Smooth muscle cell (in vitro differentiated cells): ENCODE data around the gene ALX4. TPM values are rescaled to one million over a fixed set of nuclear protein-coding genes. Genes with fewer than 3 reads are reported as not detected.

Source experiments
- DNase-seq: peaks from one replicate; lab custom pipeline; 2025; ENCODE audit not compliant: unreplicated experiment; lab: John Stamatoyannopoulos, UW
- H2AFZ ChIP-seq: fragments of 200-600 bp; sonication (generic); 2 replicates; pipeline ENCODE4 v1.6.0; 2016; ENCODE audit warnings: antibody characterized with exemption, low read depth, mild to moderate bottlenecking
- H3F3A ChIP-seq: fragments of 200-600 bp; sonication (generic); 2 replicates; pipeline ENCODE4 v1.6.0; 2017; ENCODE audit warnings: antibody characterized with exemption, low read depth
- H3K27ac ChIP-seq: fragments of 200-600 bp; sonication (generic); 2 replicates; pipeline ENCODE4 v1.5.1; 2016; ENCODE audit warnings: low read depth, mild to moderate bottlenecking
- H3K27me3 ChIP-seq: fragments of 200-600 bp; sonication (generic); 2 replicates; pipeline ENCODE4 v1.6.1; 2016; ENCODE audit warnings: low read depth, mild to moderate bottlenecking
- H3K36me3 ChIP-seq: fragments of 200-600 bp; sonication (generic); 2 replicates; pipeline ENCODE4 v1.5.1; 2016; ENCODE audit warnings: low read depth
- H3K4me1 ChIP-seq: fragments of 200-600 bp; sonication (generic); 2 replicates; pipeline ENCODE4 v1.5.1; 2016; ENCODE audit warnings: low read depth
- H3K4me2 ChIP-seq: fragments of 200-600 bp; sonication (generic); 2 replicates; pipeline ENCODE4 v1.6.0; 2016; ENCODE audit warnings: mild to moderate bottlenecking
- H3K4me3 ChIP-seq: fragments of 200-600 bp; sonication (generic); 2 replicates; pipeline ENCODE4 v1.5.1; 2016; ENCODE audit warnings: mild to moderate bottlenecking
- H3K79me2 ChIP-seq: fragments of 200-600 bp; sonication (generic); 2 replicates; pipeline ENCODE4 v1.6.0; 2016; ENCODE audit warnings: low read depth, mild to moderate bottlenecking
- H3K9ac ChIP-seq: fragments of 200-600 bp; sonication (generic); 2 replicates; pipeline ENCODE4 v1.6.0; 2016; ENCODE audit warnings: low read depth
- H3K9me3 ChIP-seq: fragments of 200-600 bp; sonication (generic); replicated peaks from 2 replicates; pipeline ENCODE4 v1.5.1; 2016; ENCODE audit warnings: low read depth
- H4K20me1 ChIP-seq: fragments of 200-600 bp; sonication (generic); 2 replicates; pipeline ENCODE4 v1.6.0; 2016; ENCODE audit warnings: low read depth
- CTCF ChIP-seq: fragments of 200-600 bp; sonication (generic); IDR thresholded peaks from 2 replicates; pipeline ENCODE4 v1.5.1; 2017; ENCODE audit warnings: borderline replicate concordance, mild to moderate bottlenecking, antibody characterized with exemption; ENCODE audit not compliant: insufficient read depth, poor library complexity, severe bottlenecking
- WGBS: methylation state at CpG from one replicate; pipeline ENCODE4 v1.1.7; 2016; ENCODE audit warnings: low lambda C conversion rate; 5-methylcytosine and 5-hydroxymethylcytosine counted together
- polyA plus RNA-seq: library from polyadenylated mRNA; unstranded; fragments of >200 nt; fragmentation: Nextera tagmentation; extraction: Ambion mirVana; gene quantifications from 2 replicates; pipeline ENCODE4 v1.2.1, GENCODE V29; 2016
- total RNA-seq: library from RNA; depleted of rRNA; stranded (reverse); fragments of >200 nt; gene quantifications from 2 replicates; pipeline ENCODE4 v1.2.3, GENCODE V29; 2014

ALX4 gene
- total and polyA plus RNA-seq, 2 experiments from 2014 or later: not detected

- H3K27ac ChIP-seq: no peak overlapping the region
- H3K27me3 ChIP-seq: no peaks in the 10 kb centered on the region
- no peak for DNase-seq
- TF ChIP-seq CTCF: no peak
- no peaks in the 10 kb centered on the region for H3K9me3 ChIP-seq
- no peaks in the 10 kb centered on the region for H4K20me1 ChIP-seq
- H3F3A ChIP-seq: no peaks in the 10 kb centered on the region
- WGBS: 94% methylated on average over 8 of the region's 8 CpGs
- H2AFZ ChIP-seq: no peak overlapping the region
- no peak overlapping the region for H3K4me2 ChIP-seq
- H3K4me1 ChIP-seq: peaks cover 6% of the 10 kb centered on the region
- no peak overlapping the region for H3K9ac ChIP-seq
- no peak overlapping the region for H3K4me3 ChIP-seq
- no peaks in the 10 kb centered on the region for H3K36me3 ChIP-seq
- no peaks in the 10 kb centered on the region for H3K79me2 ChIP-seq
These were observed 52.4 kb downstream of the ALX4 start for GRCh38 chr11:44257338-44258189.

GRCh38 chr11:44256673-44257291, 53.2 kb downstream of the ALX4 start:
- Histone ChIP-seq H3K9ac (no peak overlapping the region), H4K20me1 (no peaks in the 10 kb centered on the region), H3K9me3 (no peaks in the 10 kb centered on the region), H3K27ac (no peak overlapping the region), H3K27me3 (no peaks in the 10 kb centered on the region), H3F3A (no peaks in the 10 kb centered on the region), H2AFZ (no peak overlapping the region), H3K4me3 (no peak overlapping the region), H3K4me1 (peaks cover 6% of the 10 kb centered on the region), H3K36me3 (no peaks in the 10 kb centered on the region), H3K4me2 (no peak overlapping the region), H3K79me2 (no peaks in the 10 kb centered on the region)
- DNase-seq: no peak
- no peak for TF ChIP-seq CTCF
- 92% methylated on average over 4 of the region's 4 CpGs for WGBS

- DNase-seq: no peak
- no peak overlapping the region for H3K4me2 ChIP-seq
- no peak overlapping the region for H2AFZ ChIP-seq
- no peaks in the 10 kb centered on the region for H4K20me1 ChIP-seq
- no peaks in the 10 kb centered on the region for H3F3A ChIP-seq
- TF ChIP-seq CTCF: no peak
- peaks cover 6% of the 10 kb centered on the region for H3K4me1 ChIP-seq
- no peaks in the 10 kb centered on the region for H3K9me3 ChIP-seq
- no peaks in the 10 kb centered on the region for H3K79me2 ChIP-seq
- no peak overlapping the region for H3K27ac ChIP-seq
- H3K36me3 ChIP-seq: no peaks in the 10 kb centered on the region
- 86% methylated on average over 6 of the region's 6 CpGs for WGBS
- no peak overlapping the region for H3K4me3 ChIP-seq
- H3K9ac ChIP-seq: no peak overlapping the region
- no peaks in the 10 kb centered on the region for H3K27me3 ChIP-seq
These were observed 54.4 kb downstream of the ALX4 start for GRCh38 chr11:44255406-44256071.
